Thoracic aorta (tissue), 2 donors: ENCODE results near the gene GALNT17. TPM values are rescaled to one million over a fixed set of nuclear protein-coding genes. Genes with fewer than 3 reads are reported as not detected.

ENCODE experiments used
- ATAC-seq: fragments of 150-250 bp; one replicate; pipeline ENCODE4 v1.8.0; 2017; ENCODE audit warnings: low read depth; ENCODE audit not compliant: insufficient number of reproducible peaks, low FRiP score
- DNase-seq: peaks from one replicate; pipeline ENCODE4 v3.0.0-alpha.2; 2020; ENCODE audit warnings: low spot score
- H3K27ac ChIP-seq, 2 donors: fragments of 200-600 bp; sonication (generic); 1 replicate in 1 of 2; 2 replicates in 1 of 2; pipeline ENCODE4 v1.5.1; 2016; ENCODE audit warnings: mild to moderate bottlenecking in 2 of 2, moderate library complexity in 2 of 2
- H3K27me3 ChIP-seq: fragments of 200-600 bp; sonication (generic); replicated peaks from 2 replicates; pipeline ENCODE4 v1.6.0; 2016; ENCODE audit warnings: mild to moderate bottlenecking; ENCODE audit not compliant: insufficient read depth
- H3K36me3 ChIP-seq: fragments of 200-600 bp; sonication (generic); one replicate; pipeline ENCODE4 v1.5.1; 2016
- H3K4me1 ChIP-seq, 2 donors: fragments of 200-600 bp; sonication (generic); 1 replicate in 1 of 2; 2 replicates in 1 of 2; pipeline versions ENCODE4 v1.5.1 to v1.6.0; 2016; ENCODE audit warnings: low read depth in 2 of 2, mild to moderate bottlenecking in 1 of 2; ENCODE audit not compliant: control insufficient read depth in 1 of 2
- H3K4me3 ChIP-seq: fragments of 200-600 bp; sonication (generic); 2 replicates; pipeline ENCODE4 v1.5.1; 2016; ENCODE audit warnings: mild to moderate bottlenecking
- H3K9me3 ChIP-seq: fragments of 200-600 bp; sonication (generic); 2 replicates; pipeline ENCODE4 v1.5.1; 2016
- CTCF ChIP-seq: fragments of 200-600 bp; sonication (generic); IDR thresholded peaks from one replicate; pipeline ENCODE4 v1.5.1; 2019; ENCODE audit warnings: antibody characterized with exemption
- total RNA-seq, 2 donors: library from RNA; depleted of rRNA; stranded (reverse); fragments of >200 nt; gene quantifications; one replicate each; pipeline versions ENCODE4 v1.1.0 to v1.2.3, GENCODE V29; 2016

GALNT17 gene
- total RNA-seq, 2 donors from 2014 or later: 17.6 to 20.8 TPM

- TF ChIP-seq CTCF: no peak
- Histone ChIP-seq H3K4me1 (peaks cover 0 to 13% of the 10 kb centered on the region in 2 donors), H3K9me3 (no peaks in the 10 kb centered on the region), H3K27me3 (no peaks in the 10 kb centered on the region), H3K36me3 (no peaks in the 10 kb centered on the region), H3K4me3 (no peak overlapping the region), H3K27ac (no peak overlapping the region)
- ATAC-seq: no peak
- DNase-seq: no peak
Observed at GRCh38 chr7:71543396-71543795, 411.5 kb downstream of the GALNT17 start.

- DNase-seq: no peak
- no peak overlapping the region for H3K27ac ChIP-seq
- H3K36me3 ChIP-seq: no peaks in the 10 kb centered on the region
- no peak overlapping the region for H3K4me3 ChIP-seq
- no peaks in the 10 kb centered on the region for H3K27me3 ChIP-seq
- ATAC-seq: no peak
- H3K9me3 ChIP-seq: no peaks in the 10 kb centered on the region
- H3K4me1 ChIP-seq: peaks cover 0 to 13% of the 10 kb centered on the region in 2 donors
- no peak for TF ChIP-seq CTCF
Observed at GRCh38 chr7:71544816-71545215, 412.9 kb downstream of the GALNT17 start.

- peaks cover 0 to 13% of the 10 kb centered on the region in 2 donors for H3K4me1 ChIP-seq
- no peaks in the 10 kb centered on the region for H3K9me3 ChIP-seq
- H3K27ac ChIP-seq: no peak overlapping the region
- no peak overlapping the region for H3K4me3 ChIP-seq
- TF ChIP-seq CTCF: no peak
- no peak for ATAC-seq
- H3K36me3 ChIP-seq: no peaks in the 10 kb centered on the region
- DNase-seq: no peak
- no peaks in the 10 kb centered on the region for H3K27me3 ChIP-seq
Observed at GRCh38 chr7:71547426-71547825, 415.5 kb downstream of the GALNT17 start.

- H3K9me3 ChIP-seq: no peaks in the 10 kb centered on the region
- no peak overlapping the region for H3K4me3 ChIP-seq
- TF ChIP-seq CTCF: no peak
- no peak for DNase-seq
- no peak overlapping the region for H3K27ac ChIP-seq
- H3K4me1 ChIP-seq: peaks cover 0 to 13% of the 10 kb centered on the region in 2 donors
- no peak for ATAC-seq
- H3K27me3 ChIP-seq: no peaks in the 10 kb centered on the region
- H3K36me3 ChIP-seq: no peaks in the 10 kb centered on the region
Observed at GRCh38 chr7:71548746-71549145, 416.8 kb downstream of the GALNT17 start.

- Histone ChIP-seq H3K4me3 (no peak overlapping the region), H3K27me3 (no peaks in the 10 kb centered on the region), H3K36me3 (no peaks in the 10 kb centered on the region), H3K4me1 (no peaks in the 10 kb centered on the region), H3K27ac (no peak overlapping the region), H3K9me3 (no peaks in the 10 kb centered on the region)
- no peak for ATAC-seq
- no peak for DNase-seq
- no peak for TF ChIP-seq CTCF
Observed at GRCh38 chr7:71553306-71553705, 421.4 kb downstream of the GALNT17 start.
